Measurements from ENCODE around the gene SAFB2. TPM values are rescaled to one million over a fixed set of nuclear protein-coding genes. Genes with fewer than 3 reads are reported as not detected.
A peak's percentile ranks its signal among the peaks of the same experiment; 100 is the strongest.

Gene SAFB2
- total RNA-seq, 1 experiment from 2014 or later, result 76.1 TPM

- H3K79me2 ChIP-seq (ENCODE audit: insufficient read depth, low read length), result peaks cover 6% of the 10 kb centered on the region; the same call in 1 of the 2 replicates
- no peak overlapping the region for H3T11ph ChIP-seq (ENCODE audit: low read length)
- H2AFZ ChIP-seq (ENCODE audit: low read length), result no peak overlapping the region
- no peak overlapping the region for H2BK20ac ChIP-seq (ENCODE audit: low read depth, low read length, poor library complexity, severe bottlenecking)
- Mint-ChIP-seq H3K9me3 (no peaks in the 10 kb centered on the region), H3K4me1 (no peaks in the 10 kb centered on the region), H3K4me3 (no peak overlapping the region), H3K27me3 (ENCODE audit: low read depth) (no peaks in the 10 kb centered on the region), H3K36me3 (ENCODE audit: insufficient read depth in 1 of 3, low read depth in 3 of 3) (peaks cover 48 to 92% (median 87%) of the 10 kb centered on the region in 3 experiments; a peak in 6 of 7 replicates), H3K27ac (peak overlapping the region in 1 of 3 experiments; percentile 52; a peak in 3 of 7 replicates)
- H3K56ac ChIP-seq (ENCODE audit: insufficient read length, low read depth, low read length), result no peak overlapping the region
- H3K9ac ChIP-seq (ENCODE audit: extremely low read depth, insufficient read length, low read length), result no peak overlapping the region
- H3K79me1 ChIP-seq (ENCODE audit: insufficient read depth, low read depth, low read length, poor library complexity, severe bottlenecking), result peaks cover 7% of the 10 kb centered on the region
- no CpG with 5 or more reads among the region's 4 CpGs for WGBS (ENCODE audit: extremely low coverage, insufficient read length, low lambda C conversion rate)
- H4K20me1 ChIP-seq (ENCODE audit: control insufficient read depth, insufficient read depth, insufficient read length), result no peaks in the 10 kb centered on the region
- no peak overlapping the region for H3K27ac ChIP-seq (ENCODE audit: insufficient read length, low read depth, low read length)
- no peak overlapping the region for H2BK5ac ChIP-seq (ENCODE audit: insufficient read length, low read length)
- no peak for TF ChIP-seq CTCF (conservative IDR thresholded peaks at IDR 0.05)
- no peak overlapping the region for H2BK15ac ChIP-seq (ENCODE audit: low read depth, low read length)
- no peak for DNase-seq
- H3K18ac ChIP-seq (ENCODE audit: insufficient read length, low read depth, low read length), result no peak overlapping the region
- no peaks in the 10 kb centered on the region for H3K9me3 ChIP-seq (ENCODE audit: control insufficient read depth, low read depth, low read length)
- H3K4me1 ChIP-seq (ENCODE audit: insufficient read depth, low read length), result no peaks in the 10 kb centered on the region
- H2BK12ac ChIP-seq (ENCODE audit: insufficient read length, low read depth, low read length), result no peak overlapping the region
- no peak overlapping the region for H2BK120ac ChIP-seq (ENCODE audit: low read depth, low read length, poor library complexity, severe bottlenecking)
- H3K14ac ChIP-seq (ENCODE audit: insufficient read depth, low read length), result no peak overlapping the region
- no peaks in the 10 kb centered on the region for H3K23me2 ChIP-seq (ENCODE audit: insufficient read length, low read depth, low read length, poor library complexity, severe bottlenecking)
- H3K4ac ChIP-seq (ENCODE audit: low read depth, low read length), result no peak overlapping the region
- no peak overlapping the region for H4K5ac ChIP-seq (ENCODE audit: insufficient read length, low read depth, low read length)
- no peak overlapping the region for H4K8ac ChIP-seq (replicated peaks; ENCODE audit: insufficient read length, low read depth, low read length)
- H3K27me3 ChIP-seq (ENCODE audit: insufficient read depth, low read length), result no peaks in the 10 kb centered on the region
- no peak overlapping the region for H2AK5ac ChIP-seq (ENCODE audit: insufficient read length, low read length)
- H3K4me2 ChIP-seq (ENCODE audit: insufficient read depth, insufficient read length, low read length), result no peak overlapping the region
- H4K91ac ChIP-seq (ENCODE audit: insufficient read length, low read depth, low read length), result no peak overlapping the region
- no peak overlapping the region for H3K23ac ChIP-seq (ENCODE audit: insufficient read length, low read depth, low read length)
Observed at GRCh38 chr19:5646703-5647102, 24.1 kb upstream of the SAFB2 start.
